HFFc6 (cell line): Measurements from ENCODE around the gene KPNA4. TPM values are rescaled to one million over a fixed set of nuclear protein-coding genes. Genes with fewer than 3 reads are reported as not detected.
A peak's percentile ranks its signal among the peaks of the same experiment; 100 is the strongest.

Experiments used
- DNase-seq: peaks from one replicate; pipeline ENCODE4 v3.0.0-alpha.2; 2018
- H3K27ac Mint-ChIP-seq: 2 replicates; pipeline ENCODE4 v1.8.0; 2020; ENCODE audit warnings: mild to moderate bottlenecking, mixed read lengths
- H3K27me3 Mint-ChIP-seq: 2 replicates; pipeline ENCODE4 v1.8.0; 2021; ENCODE audit warnings: mild to moderate bottlenecking, moderate library complexity, mixed read lengths; ENCODE audit not compliant: insufficient read depth
- H3K36me3 Mint-ChIP-seq: 2 replicates; pipeline ENCODE4 v1.8.0; 2021; ENCODE audit warnings: low read depth, mixed read lengths
- H3K4me1 Mint-ChIP-seq: 2 replicates; pipeline ENCODE4 v1.8.0; 2020; ENCODE audit warnings: low read depth, mixed read lengths
- H3K4me3 Mint-ChIP-seq: 2 replicates; pipeline ENCODE4 v1.8.0; 2020; ENCODE audit warnings: mild to moderate bottlenecking, moderate library complexity, mixed read lengths
- H3K9me3 Mint-ChIP-seq: 2 replicates; pipeline ENCODE4 v1.8.0; 2020; ENCODE audit warnings: mild to moderate bottlenecking, mixed read lengths
- total RNA-seq, 6 experiments: library from RNA; stranded (reverse); fragmentation: NEBNext Ultra II Directional; extraction: Animal tissue kit (Norgen Biotek cat#: 25700); gene quantifications; 2 replicates in 1 of 6; 3 replicates in 5 of 6; pipeline ENCODE4 v1.2.3, GENCODE V29; 2021
- TF ChIP-seq, protein P1 (sequence below): fragments of 200-600 bp; sonication (generic); IDR thresholded peaks from 2 replicates; pipeline ENCODE4 v1.5.0; 2021; ENCODE audit warnings: antibody characterized with exemption, mild to moderate bottlenecking

The KPNA4 gene
- total RNA-seq, 6 experiments from 2014 or later = 72.4 to 113 (median 99.0) TPM

DNA sequence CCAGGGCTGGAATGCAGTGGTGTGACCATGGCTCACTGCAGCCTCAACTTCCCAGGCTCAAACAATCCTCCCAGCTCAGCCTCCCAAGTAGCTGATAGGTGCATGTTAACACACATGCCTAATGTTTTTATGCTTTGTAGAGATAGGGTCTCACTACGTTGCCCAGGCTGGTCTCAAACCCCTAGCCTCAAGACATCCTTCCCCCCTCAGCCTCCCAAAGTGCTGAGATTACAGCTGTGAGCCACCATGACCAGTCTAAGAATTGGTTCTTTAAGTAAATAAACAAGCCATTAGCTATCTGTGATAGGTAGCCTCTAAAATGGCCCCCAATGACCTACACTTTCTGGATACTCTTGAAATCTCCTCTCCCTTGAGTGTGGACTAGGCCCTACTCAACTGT, 119.5 kb downstream of the KPNA4 start:
- no peak overlapping the region for H3K4me3 Mint-ChIP-seq
- peaks cover 67% of the 10 kb centered on the region for H3K4me1 Mint-ChIP-seq

More for the DNA sequence above, 119.5 kb downstream of the KPNA4 start:
- Mint-ChIP-seq H3K27ac (peak overlapping the region; percentile 7; the same call in 1 of the 2 replicates), H3K27me3 (no peaks in the 10 kb centered on the region; the same call in 1 of the 2 replicates), H3K9me3 (no peaks in the 10 kb centered on the region), H3K36me3 (peaks cover 48% of the 10 kb centered on the region)
- DNase-seq = no peak
- TF ChIP-seq, protein P1, sequence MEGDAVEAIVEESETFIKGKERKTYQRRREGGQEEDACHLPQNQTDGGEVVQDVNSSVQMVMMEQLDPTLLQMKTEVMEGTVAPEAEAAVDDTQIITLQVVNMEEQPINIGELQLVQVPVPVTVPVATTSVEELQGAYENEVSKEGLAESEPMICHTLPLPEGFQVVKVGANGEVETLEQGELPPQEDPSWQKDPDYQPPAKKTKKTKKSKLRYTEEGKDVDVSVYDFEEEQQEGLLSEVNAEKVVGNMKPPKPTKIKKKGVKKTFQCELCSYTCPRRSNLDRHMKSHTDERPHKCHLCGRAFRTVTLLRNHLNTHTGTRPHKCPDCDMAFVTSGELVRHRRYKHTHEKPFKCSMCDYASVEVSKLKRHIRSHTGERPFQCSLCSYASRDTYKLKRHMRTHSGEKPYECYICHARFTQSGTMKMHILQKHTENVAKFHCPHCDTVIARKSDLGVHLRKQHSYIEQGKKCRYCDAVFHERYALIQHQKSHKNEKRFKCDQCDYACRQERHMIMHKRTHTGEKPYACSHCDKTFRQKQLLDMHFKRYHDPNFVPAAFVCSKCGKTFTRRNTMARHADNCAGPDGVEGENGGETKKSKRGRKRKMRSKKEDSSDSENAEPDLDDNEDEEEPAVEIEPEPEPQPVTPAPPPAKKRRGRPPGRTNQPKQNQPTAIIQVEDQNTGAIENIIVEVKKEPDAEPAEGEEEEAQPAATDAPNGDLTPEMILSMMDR = no peak

Other genes starting within 250 kb of the KPNA4 start
- 10 to 100 TPM; 23.4 to 28.1 (median 24.6) TPM for gene IFT80, start 166.3 kb downstream of the KPNA4 start, total RNA-seq
- gene SMC4, start 165.9 kb downstream of the KPNA4 start, total RNA-seq = 100 to 1,000 TPM in 5 of 6 experiments, 10 to 100 TPM in 1; 58.2 to 116 (median 106) TPM
- gene TRIM59, start 115.8 kb downstream of the KPNA4 start, total RNA-seq = 10 to 100 TPM; 30.9 to 50.2 (median 40.7) TPM
- gene ARL14, start 111.6 kb upstream of the KPNA4 start, total RNA-seq = under 1 TPM in 3 of 6 experiments, not detected in 3; 0.14 to 0.22 (median 0.17) TPM
- 1 to 10 TPM; 1.3 to 1.7 (median 1.6) TPM for gene PPM1L, start 190.7 kb upstream of the KPNA4 start, total RNA-seq